ENCODE data around the gene SRSF2. TPM values are rescaled to one million over a fixed set of nuclear protein-coding genes. Genes with fewer than 3 reads are reported as not detected.

SRSF2 gene
- total RNA-seq, 1 donor from 2014 or later: 239 TPM

DNA sequence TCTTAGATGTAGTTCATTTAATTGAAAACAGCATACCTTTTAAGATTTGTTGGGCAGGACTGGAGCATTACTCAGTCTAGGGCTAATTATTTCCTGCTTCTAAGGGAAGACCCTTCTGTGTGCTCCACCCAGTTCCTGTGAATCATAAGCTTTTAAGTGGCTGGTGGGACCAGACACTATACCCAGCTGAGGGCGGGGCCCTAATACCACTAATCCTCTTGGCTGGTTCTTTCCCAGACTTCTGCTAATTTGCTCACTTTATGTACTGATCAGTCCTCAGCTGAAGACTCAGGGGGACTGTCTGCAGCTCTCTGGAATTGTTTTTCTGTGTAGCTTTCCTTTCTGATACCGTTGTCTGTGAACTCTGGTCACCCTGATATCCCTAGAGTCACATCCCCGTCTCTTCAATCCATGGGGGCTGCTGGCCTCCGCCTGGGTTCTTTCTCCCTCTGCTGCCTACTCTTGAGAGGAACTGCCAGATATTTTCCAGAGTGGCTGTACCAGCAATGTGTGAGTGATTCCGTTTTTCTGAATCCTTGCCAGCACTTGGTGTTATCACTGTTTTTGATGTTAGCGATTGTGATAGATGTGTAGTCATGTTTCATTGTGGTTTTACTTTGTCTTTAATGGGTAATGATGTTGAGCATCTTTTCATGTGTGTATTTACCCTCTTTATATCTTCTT lies 35.9 kb upstream of the SRSF2 start:
- no peak overlapping the region for H3K4me3 Mint-ChIP-seq
- no peak for DNase-seq (ENCODE audit: low spot score in 2 of 2, unreplicated experiment in 2 of 2)
- H3K27ac Mint-ChIP-seq: peak overlapping the region; percentile 77
- TF ChIP-seq, protein P1, sequence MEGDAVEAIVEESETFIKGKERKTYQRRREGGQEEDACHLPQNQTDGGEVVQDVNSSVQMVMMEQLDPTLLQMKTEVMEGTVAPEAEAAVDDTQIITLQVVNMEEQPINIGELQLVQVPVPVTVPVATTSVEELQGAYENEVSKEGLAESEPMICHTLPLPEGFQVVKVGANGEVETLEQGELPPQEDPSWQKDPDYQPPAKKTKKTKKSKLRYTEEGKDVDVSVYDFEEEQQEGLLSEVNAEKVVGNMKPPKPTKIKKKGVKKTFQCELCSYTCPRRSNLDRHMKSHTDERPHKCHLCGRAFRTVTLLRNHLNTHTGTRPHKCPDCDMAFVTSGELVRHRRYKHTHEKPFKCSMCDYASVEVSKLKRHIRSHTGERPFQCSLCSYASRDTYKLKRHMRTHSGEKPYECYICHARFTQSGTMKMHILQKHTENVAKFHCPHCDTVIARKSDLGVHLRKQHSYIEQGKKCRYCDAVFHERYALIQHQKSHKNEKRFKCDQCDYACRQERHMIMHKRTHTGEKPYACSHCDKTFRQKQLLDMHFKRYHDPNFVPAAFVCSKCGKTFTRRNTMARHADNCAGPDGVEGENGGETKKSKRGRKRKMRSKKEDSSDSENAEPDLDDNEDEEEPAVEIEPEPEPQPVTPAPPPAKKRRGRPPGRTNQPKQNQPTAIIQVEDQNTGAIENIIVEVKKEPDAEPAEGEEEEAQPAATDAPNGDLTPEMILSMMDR (IDR thresholded peaks at IDR 0.05; ENCODE audit: unreplicated experiment): no peak
- no peaks in the 10 kb centered on the region for H3K27me3 Mint-ChIP-seq (ENCODE audit: low read depth)
- H3K36me3 Mint-ChIP-seq: peaks cover 45% of the 10 kb centered on the region
- peaks cover 7% of the 10 kb centered on the region for H3K9me3 Mint-ChIP-seq
- peaks cover 10% of the 10 kb centered on the region for H3K4me1 Mint-ChIP-seq

DNA sequence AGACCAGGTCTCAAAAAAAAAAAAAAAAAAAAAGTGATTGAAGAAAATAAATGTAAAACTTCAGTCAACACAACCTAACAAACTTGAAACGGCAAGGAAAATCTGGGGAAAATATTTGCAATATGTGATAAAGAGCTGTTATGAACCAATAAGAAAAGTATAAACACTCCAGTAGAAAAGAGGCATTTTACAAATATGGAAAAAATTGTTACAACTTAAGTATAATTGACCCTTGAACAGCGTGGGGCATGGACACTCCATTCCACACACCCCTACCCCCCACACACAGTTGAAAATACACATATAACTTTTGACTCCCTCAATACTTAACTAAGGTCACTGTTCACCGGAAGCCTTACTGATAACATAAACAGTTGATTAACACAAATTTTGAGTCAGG lies 21.4 kb upstream of the SRSF2 start:
- peaks cover 8% of the 10 kb centered on the region for H3K9me3 Mint-ChIP-seq
- no peak overlapping the region for H3K27ac Mint-ChIP-seq
- H3K27me3 Mint-ChIP-seq (ENCODE audit: low read depth): no peaks in the 10 kb centered on the region
- TF ChIP-seq, protein P1 (IDR thresholded peaks at IDR 0.05; ENCODE audit: unreplicated experiment): no peak
- no peak for DNase-seq (ENCODE audit: low spot score in 2 of 2, unreplicated experiment in 2 of 2)
- H3K4me3 Mint-ChIP-seq: no peak overlapping the region
- H3K4me1 Mint-ChIP-seq: no peaks in the 10 kb centered on the region
- peaks cover 30% of the 10 kb centered on the region for H3K36me3 Mint-ChIP-seq

DNA sequence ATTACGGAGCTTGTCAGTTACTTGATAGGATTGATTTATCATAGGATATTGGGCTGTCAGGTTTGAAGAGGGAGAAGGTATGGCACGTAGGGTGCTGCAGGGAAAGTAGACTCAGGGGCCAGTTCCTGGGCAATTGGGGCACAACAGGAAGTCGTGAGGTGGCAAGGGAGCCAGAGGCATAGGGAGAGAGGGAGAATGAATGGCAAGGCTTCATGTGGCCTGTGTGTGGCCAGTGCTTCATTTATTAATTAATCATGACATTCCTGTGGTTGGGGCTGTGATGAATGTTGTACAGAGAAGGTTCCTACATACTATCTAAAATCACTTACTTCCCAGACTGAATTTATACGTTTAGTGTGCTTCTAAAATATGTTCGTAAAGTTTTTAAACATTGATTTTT lies 20.1 kb upstream of the SRSF2 start:
- H3K4me3 Mint-ChIP-seq: no peak overlapping the region
- H3K27me3 Mint-ChIP-seq (ENCODE audit: low read depth): no peaks in the 10 kb centered on the region
- no peaks in the 10 kb centered on the region for H3K4me1 Mint-ChIP-seq
- DNase-seq (ENCODE audit: low spot score in 2 of 2, unreplicated experiment in 2 of 2): no peak
- H3K36me3 Mint-ChIP-seq: peaks cover 33% of the 10 kb centered on the region
- TF ChIP-seq, protein P1 (IDR thresholded peaks at IDR 0.05; ENCODE audit: unreplicated experiment): no peak
- no peak overlapping the region for H3K27ac Mint-ChIP-seq
- H3K9me3 Mint-ChIP-seq: peaks cover 4% of the 10 kb centered on the region

DNA sequence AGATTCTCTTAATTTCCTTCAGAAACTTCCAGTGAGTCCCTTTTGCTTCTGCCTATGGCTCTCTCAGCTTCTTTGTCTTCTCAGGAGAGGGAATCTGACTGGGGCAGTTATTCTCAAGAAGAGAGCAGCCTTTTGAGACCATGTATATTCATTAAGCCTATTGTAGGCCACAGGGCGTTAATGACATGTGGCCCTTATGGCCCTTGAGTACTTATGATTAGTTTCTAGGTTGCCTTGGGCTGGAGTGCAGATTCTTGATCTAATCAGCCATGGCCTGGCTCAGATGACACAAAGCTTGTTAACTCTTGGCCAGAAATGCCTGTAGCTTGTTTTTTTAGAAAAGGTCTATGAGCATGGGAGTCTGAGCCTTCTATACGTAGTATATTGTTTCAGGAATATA lies 18.2 kb upstream of the SRSF2 start:
- DNase-seq (ENCODE audit: low spot score in 2 of 2, unreplicated experiment in 2 of 2): no peak
- TF ChIP-seq, protein P1 (IDR thresholded peaks at IDR 0.05; ENCODE audit: unreplicated experiment): no peak
- H3K36me3 Mint-ChIP-seq: peaks cover 30% of the 10 kb centered on the region

DNA sequence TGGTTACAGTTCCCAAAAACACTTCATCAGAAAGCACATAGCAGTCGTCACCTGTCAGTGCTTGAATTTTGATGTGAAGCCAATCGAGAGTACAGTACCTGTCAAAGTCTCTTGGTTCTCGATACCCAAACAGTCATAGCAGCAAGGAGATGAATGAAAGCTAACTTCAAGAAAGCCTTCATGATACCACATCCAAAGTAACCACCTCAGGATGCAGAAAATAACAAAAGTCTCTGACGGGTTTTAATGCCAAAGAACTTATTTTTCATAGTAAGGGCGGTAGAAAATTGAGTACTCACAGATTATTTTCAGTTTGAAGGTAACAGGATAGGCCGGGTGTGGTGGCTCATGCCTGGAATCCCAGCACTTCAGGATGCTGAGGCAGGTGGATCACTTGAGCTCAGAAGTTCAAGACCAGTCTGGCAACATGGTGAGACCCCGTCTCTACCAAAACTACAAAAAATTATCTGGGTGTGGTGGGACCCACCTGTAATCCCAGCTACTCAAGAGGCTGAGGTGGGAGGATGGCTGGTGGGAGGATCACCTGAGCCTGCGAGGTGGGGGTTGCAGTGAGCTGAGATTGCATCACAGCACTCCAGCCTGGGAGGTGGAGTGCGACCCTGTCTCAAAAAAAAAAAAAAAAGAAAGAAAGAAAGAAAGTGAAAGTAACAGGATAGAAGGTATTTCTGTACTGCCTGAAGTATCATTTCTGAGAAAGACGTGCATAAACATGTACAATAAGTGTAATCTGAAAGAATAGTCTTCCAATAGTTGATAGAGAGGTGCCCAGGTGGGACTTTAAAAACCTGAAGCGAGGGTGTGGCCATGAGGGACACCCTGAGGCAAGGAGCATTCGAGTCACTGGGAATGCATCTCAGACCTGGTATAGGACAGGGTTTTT lies 16.2 kb upstream of the SRSF2 start:
- Mint-ChIP-seq H3K4me3 (no peak overlapping the region), H3K27me3 (ENCODE audit: low read depth) (no peaks in the 10 kb centered on the region), H3K27ac (no peak overlapping the region), H3K36me3 (peaks cover 30% of the 10 kb centered on the region), H3K9me3 (no peaks in the 10 kb centered on the region), H3K4me1 (no peaks in the 10 kb centered on the region)
- TF ChIP-seq, protein P1 (IDR thresholded peaks at IDR 0.05; ENCODE audit: unreplicated experiment): no peak
- no peak for DNase-seq (ENCODE audit: low spot score in 2 of 2, unreplicated experiment in 2 of 2)

More for the DNA sequence above, 18.2 kb upstream of the SRSF2 start:
- H3K9me3 Mint-ChIP-seq: no peaks in the 10 kb centered on the region
- no peak overlapping the region for H3K4me3 Mint-ChIP-seq
- no peak overlapping the region for H3K27ac Mint-ChIP-seq
- H3K4me1 Mint-ChIP-seq: no peaks in the 10 kb centered on the region
- no peaks in the 10 kb centered on the region for H3K27me3 Mint-ChIP-seq (ENCODE audit: low read depth)
